H1 (cell line): ENCODE results near the gene MAGED2. TPM values are rescaled to one million over a fixed set of nuclear protein-coding genes. Genes with fewer than 3 reads are reported as not detected.

Experiments used
- CTCF ChIA-PET: fragments of 300-600 bp; sonication (Branson Sonifier 250); formaldehyde crosslinking; loops from one replicate; lab custom pipeline; 2021; ENCODE audit not compliant: partially characterized antibody; lab: Charles Lee
- POLR2A ChIA-PET: fragments of 300-600 bp; sonication (Branson Sonifier 250); formaldehyde crosslinking; loops from one replicate; lab custom pipeline; 2021; ENCODE audit warnings: inconsistent platforms; ENCODE audit not compliant: partially characterized antibody; lab: Charles Lee
- DNase-seq, 2 experiments: peaks; one replicate each; pipeline versions ENCODE4 v3.0.0 to v3.0.0-alpha.2; 2010 to 2022; ENCODE audit warnings: low spot score in 2 of 2, low read depth in 1 of 2, mixed read lengths in 1 of 2
- FAIRE-seq: peaks from 2 replicates; lab custom pipeline; 2011; peaks lifted over from hg19 to GRCh38; lab: Jason Lieb, UNC
- H2AFZ ChIP-seq: 2 replicates; pipeline ENCODE4 v1.8.1; 2012; ENCODE audit warnings: low read length, inconsistent platforms
- H2AK5ac ChIP-seq: 2 replicates; pipeline ENCODE4 v1.6.1; 2013; ENCODE audit warnings: low read depth, low read length
- H2BK120ac ChIP-seq: replicated peaks from 2 replicates; pipeline ENCODE3; 2013; ENCODE audit warnings: low read depth, low read length, inconsistent platforms
- H2BK12ac ChIP-seq: 2 replicates; pipeline ENCODE4 v1.6.1; 2013; ENCODE audit warnings: low read depth, low read length
- H2BK15ac ChIP-seq: 2 replicates; pipeline ENCODE4 v1.6.1; 2013; ENCODE audit warnings: low read length
- H2BK20ac ChIP-seq: 2 replicates; pipeline ENCODE4 v1.6.1; 2013; ENCODE audit warnings: low read length
- H2BK5ac ChIP-seq: 2 replicates; pipeline ENCODE4 v1.6.1; 2013; ENCODE audit warnings: low read depth, low read length
- H3K14ac ChIP-seq: 2 replicates; pipeline ENCODE4 v1.6.1; 2013; ENCODE audit warnings: inconsistent platforms; ENCODE audit not compliant: insufficient read length
- H3K18ac ChIP-seq: 2 replicates; pipeline ENCODE4 v1.6.1; 2013; ENCODE audit warnings: low read length; ENCODE audit errors: extremely low read depth
- H3K23ac ChIP-seq: 2 replicates; pipeline ENCODE4 v1.6.1; 2013; ENCODE audit warnings: inconsistent platforms; ENCODE audit not compliant: insufficient read length
- H3K23me2 ChIP-seq: 2 replicates; pipeline ENCODE4 v1.6.1; 2013; ENCODE audit warnings: low read depth, low read length
- H3K27ac ChIP-seq: 2 replicates; pipeline ENCODE4 v1.6.1; 2011; ENCODE audit warnings: low read depth, low read length, inconsistent platforms
- H3K27me3 ChIP-seq, 4 experiments: replicated peaks in 1 of 4; 1 replicate in 1 of 4; 2 replicates in 3 of 4; pipeline versions ENCODE4 v1.6.1 to v1.8.1; 2011 to 2013; ENCODE audit warnings: low read length in 3 of 4, mild to moderate bottlenecking in 3 of 4, inconsistent platforms in 2 of 4, mixed read lengths in 2 of 4, moderate library complexity in 1 of 4; ENCODE audit not compliant: control insufficient read depth in 3 of 4, insufficient read depth in 3 of 4; ENCODE audit errors: extremely low read depth in 1 of 4
- H3K36me3 ChIP-seq, 4 experiments: 2 replicates each; pipeline versions ENCODE4 v1.6.1 to v1.8.1; 2011 to 2013; ENCODE audit warnings: mild to moderate bottlenecking in 4 of 4, low read length in 3 of 4, moderate library complexity in 2 of 4, control low read depth in 1 of 4, inconsistent platforms in 1 of 4; ENCODE audit not compliant: insufficient read depth in 4 of 4, control insufficient read depth in 2 of 4
- H3K4ac ChIP-seq: replicated peaks from 2 replicates; pipeline ENCODE3; 2013; ENCODE audit warnings: low read length, low read depth, mixed read lengths, inconsistent platforms; ENCODE audit not compliant: insufficient read length
- H3K4me1 ChIP-seq, 4 experiments: replicated peaks in 1 of 4; 1 replicate in 1 of 4; 2 replicates in 3 of 4; pipeline versions ENCODE4 v1.6.1 to v1.8.1; 2011 to 2013; ENCODE audit warnings: low read length in 3 of 4, inconsistent platforms in 2 of 4, mixed read lengths in 1 of 4; ENCODE audit not compliant: insufficient read depth in 4 of 4, control insufficient read depth in 3 of 4
- H3K4me2 ChIP-seq, 2 experiments: 2 replicates each; pipeline versions ENCODE4 v1.6.1 to v1.8.1; 2011 to 2013; ENCODE audit warnings: low read depth in 2 of 2, low read length in 2 of 2, control low read depth in 1 of 2, inconsistent platforms in 1 of 2, mild to moderate bottlenecking in 1 of 2; ENCODE audit not compliant: insufficient read depth in 1 of 2
- H3K4me3 ChIP-seq, 4 experiments: fragments of 200-600, 300-600 bp in 1 of 4; sonication (generic), shearing (Covaris generic), sonication (Bioruptor Twin) in 1 of 4; 2 replicates each; pipeline versions ENCODE4 v1.5.1 to v1.8.1; 2011 to 2016; ENCODE audit warnings: low read length in 4 of 4, low read depth in 3 of 4, control low read depth in 2 of 4, inconsistent platforms in 2 of 4, mild to moderate bottlenecking in 2 of 4, mixed read lengths in 1 of 4, moderate library complexity in 1 of 4; ENCODE audit not compliant: insufficient read depth in 2 of 4; ENCODE audit errors: extremely low read depth in 1 of 4
- H3K56ac ChIP-seq: replicated peaks from 2 replicates; pipeline ENCODE3; 2013; ENCODE audit warnings: low read depth, mild to moderate bottlenecking, mixed read lengths, low read length, inconsistent platforms; ENCODE audit not compliant: insufficient read length
- H3K79me1 ChIP-seq: 2 replicates; pipeline ENCODE4 v1.6.1; 2013; ENCODE audit warnings: low read depth, low read length, control low read depth
- H3K79me2 ChIP-seq, 2 experiments: 2 replicates each; pipeline versions ENCODE4 v1.6.1 to v1.8.1; 2012 to 2013; ENCODE audit warnings: low read length in 2 of 2, mild to moderate bottlenecking in 2 of 2, inconsistent platforms in 1 of 2; ENCODE audit not compliant: insufficient read depth in 2 of 2, control insufficient read depth in 1 of 2
- H3K9ac ChIP-seq, 4 experiments: replicated peaks in 1 of 4; 1 replicate in 1 of 4; 2 replicates in 3 of 4; pipeline versions ENCODE4 v1.6.1 to v1.8.1; 2011 to 2013; ENCODE audit warnings: low read depth in 3 of 4, low read length in 3 of 4, control low read depth in 2 of 4, mild to moderate bottlenecking in 2 of 4, moderate library complexity in 2 of 4, inconsistent platforms in 1 of 4; ENCODE audit errors: extremely low read depth in 1 of 4
- H3K9me3 ChIP-seq, 2 experiments: 2 replicates each; pipeline versions ENCODE4 v1.6.1 to v1.8.1; 2012 to 2013; ENCODE audit warnings: mild to moderate bottlenecking in 2 of 2, moderate library complexity in 2 of 2, control low read depth in 1 of 2, inconsistent platforms in 1 of 2, low read depth in 1 of 2, low read length in 1 of 2, mixed read lengths in 1 of 2; ENCODE audit not compliant: insufficient read depth in 2 of 2
- H4K20me1 ChIP-seq, 2 experiments: replicated peaks in 1 of 2; 2 replicates each; pipeline versions ENCODE3 to v1.8.1; 2011 to 2013; ENCODE audit warnings: inconsistent platforms in 2 of 2, low read length in 2 of 2, mild to moderate bottlenecking in 1 of 2; ENCODE audit not compliant: insufficient read depth in 2 of 2, control insufficient read depth in 1 of 2
- H4K5ac ChIP-seq: 2 replicates; pipeline ENCODE4 v1.6.1; 2013; ENCODE audit warnings: low read length, low read depth, mixed read lengths, inconsistent platforms; ENCODE audit not compliant: insufficient read length
- H4K8ac ChIP-seq: 2 replicates; pipeline ENCODE4 v1.8.0; 2013; ENCODE audit warnings: mild to moderate bottlenecking, moderate library complexity, low read length, inconsistent platforms; ENCODE audit not compliant: insufficient read depth; ENCODE audit errors: extremely low read depth
- H4K91ac ChIP-seq: replicated peaks from 2 replicates; pipeline ENCODE3; 2013; ENCODE audit warnings: low read length, mixed read lengths, inconsistent platforms; ENCODE audit not compliant: insufficient read length
- BACH1 ChIP-seq: IDR thresholded peaks from 2 replicates; pipeline ENCODE4 v1.6.1; 2012; ENCODE audit warnings: low read length, improper control_type of control experiment
- NANOG ChIP-seq: IDR thresholded peaks from 2 replicates; pipeline ENCODE4 v1.6.1; 2011; ENCODE audit warnings: low read length, low read depth, mild to moderate bottlenecking, inconsistent platforms; ENCODE audit not compliant: insufficient read depth, poor library complexity, severe bottlenecking
- RAD21 ChIP-seq, 2 experiments: IDR thresholded peaks in 1 of 2; conservative IDR thresholded peaks in 1 of 2; 2 replicates each; pipeline ENCODE4 v1.6.1; 2011; ENCODE audit warnings: low read depth in 2 of 2, low read length in 2 of 2, improper control_type of control experiment in 1 of 2, inconsistent platforms in 1 of 2, mild to moderate bottlenecking in 1 of 2, moderate library complexity in 1 of 2
- SRF ChIP-seq: IDR thresholded peaks from 2 replicates; pipeline ENCODE4 v1.6.1; 2011; ENCODE audit warnings: mild to moderate bottlenecking, low read depth, low read length, moderate library complexity
- WGBS, 2 experiments: shearing (Covaris generic) in 1 of 2; methylation state at CpG; one replicate each; pipeline versions ENCODE4 v1.1.6 to v1.1.7; 2013 to 2015; ENCODE audit warnings: low lambda C conversion rate in 2 of 2, mixed read lengths in 2 of 2, inconsistent platforms in 1 of 2, low coverage in 1 of 2, missing lambda C conversion rate in 1 of 2; ENCODE audit not compliant: insufficient replicate concordance in 2 of 2, insufficient coverage in 1 of 2, insufficient read length in 1 of 2; ENCODE audit errors: extremely low coverage in 1 of 2, missing lambda C conversion rate in 1 of 2; 5-methylcytosine and 5-hydroxymethylcytosine counted together
- polyA plus RNA-seq, 7 experiments: library from polyadenylated mRNA; depleted of rRNA in 3 of 7; stranded (reverse) in 5 of 7; unstranded in 2 of 7; fragments of >200 nt in 5 of 7; fragments of 200-250 nt in 2 of 7; gene quantifications; 1 replicate in 5 of 7; 2 replicates in 1 of 7; 4 replicates in 1 of 7; pipeline versions ENCODE4 v1.2.1 to v1.2.3, GENCODE V29; 2011 to 2013; ENCODE audit warnings: missing spikeins in 2 of 7, mixed read lengths in 2 of 7
- total RNA-seq: library from RNA; stranded (reverse); fragmentation: NEBNext Ultra II Directional; extraction: Animal tissue kit (Norgen Biotek cat#: 25700); gene quantifications from 2 replicates; pipeline ENCODE4 v1.2.1, GENCODE V29; 2021

MAGED2 gene
- total and polyA plus RNA-seq, 2 of the 8 experiments (the other 6 are each of a cell fraction or from before 2014, with no cell fraction given) = 83.3 to 120 TPM

DNA sequence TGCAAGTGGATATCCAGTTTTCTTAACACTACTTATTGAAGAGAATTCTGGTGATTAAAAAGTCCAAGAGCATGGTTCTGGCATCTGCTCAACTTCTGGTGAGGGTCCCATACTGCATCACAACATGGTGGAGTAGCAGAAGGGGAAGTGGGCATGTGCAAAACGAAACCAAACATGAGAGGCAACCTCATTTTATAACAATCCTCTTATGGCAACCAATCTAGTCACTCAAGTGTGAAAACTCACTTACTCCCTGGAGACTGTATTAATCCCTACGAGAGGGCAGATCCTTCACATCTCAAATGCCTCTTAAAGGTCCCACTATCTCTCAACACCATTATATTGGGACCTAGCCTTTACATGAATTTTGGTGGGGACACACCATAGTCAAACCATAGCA lies 57.7 kb downstream of the MAGED2 start:
- no peak overlapping the region for H3K4ac ChIP-seq
- no peaks in the 10 kb centered on the region for H3K79me1 ChIP-seq
- H3K27ac ChIP-seq = no peak overlapping the region
- H2BK15ac ChIP-seq = no peak overlapping the region
- FAIRE-seq = no peak
- no peak overlapping the region for H4K91ac ChIP-seq
- no peak overlapping the region for H3K18ac ChIP-seq
- H3K4me1 ChIP-seq = no peaks in the 10 kb centered on the region
- H3K27me3 ChIP-seq = no peaks in the 10 kb centered on the region
- no peaks in the 10 kb centered on the region for H3K36me3 ChIP-seq
- H4K8ac ChIP-seq = no peak overlapping the region
- TF ChIP-seq NANOG (no peak), SRF (no peak), BACH1 (no peak), RAD21 (IDR thresholded peaks at IDR 0.05 in 1 of 2, conservative IDR thresholded peaks at IDR 0.05 in 1 of 2; ENCODE audit: low read depth in 2 of 2, low read length in 2 of 2) (no peak)
- TF ChIP-seq, all 59 proteins: peak for 0
- no peaks in the 10 kb centered on the region for H3K79me2 ChIP-seq
- H2BK120ac ChIP-seq = no peak overlapping the region
- no peak overlapping the region for H2BK12ac ChIP-seq
- H3K9ac ChIP-seq = no peak overlapping the region
- CTCF ChIA-PET = no interaction called here
- no peak overlapping the region for H2BK5ac ChIP-seq
- H3K23ac ChIP-seq = no peak overlapping the region
- POLR2A ChIA-PET = no interaction called here
- no peak overlapping the region for H3K4me3 ChIP-seq
- H4K20me1 ChIP-seq = no peaks in the 10 kb centered on the region
- 72% methylated on average over 2 of the region's 2 CpGs; no CpG with 5 or more reads in 1 of the 2 experiments for WGBS, 2 experiments
- no peak overlapping the region for H3K4me2 ChIP-seq
- no peak overlapping the region for H2BK20ac ChIP-seq
- H2AK5ac ChIP-seq = no peak overlapping the region
- H3K23me2 ChIP-seq = no peaks in the 10 kb centered on the region
- H3K14ac ChIP-seq = no peak overlapping the region
- H3K9me3 ChIP-seq = peaks cover 0 to under 1% of the 10 kb centered on the region in 2 experiments; a peak in 1 of 4 replicates
- no peak for DNase-seq
- no peak overlapping the region for H3K56ac ChIP-seq
- H2AFZ ChIP-seq = no peak overlapping the region
- H4K5ac ChIP-seq = no peak overlapping the region
